ENCODE data around the gene LPAR3. TPM values are rescaled to one million over a fixed set of nuclear protein-coding genes. Genes with fewer than 3 reads are reported as not detected.

Gene LPAR3
- total RNA-seq, 1 experiment from 2014 or later = 9.8 TPM

DNA sequence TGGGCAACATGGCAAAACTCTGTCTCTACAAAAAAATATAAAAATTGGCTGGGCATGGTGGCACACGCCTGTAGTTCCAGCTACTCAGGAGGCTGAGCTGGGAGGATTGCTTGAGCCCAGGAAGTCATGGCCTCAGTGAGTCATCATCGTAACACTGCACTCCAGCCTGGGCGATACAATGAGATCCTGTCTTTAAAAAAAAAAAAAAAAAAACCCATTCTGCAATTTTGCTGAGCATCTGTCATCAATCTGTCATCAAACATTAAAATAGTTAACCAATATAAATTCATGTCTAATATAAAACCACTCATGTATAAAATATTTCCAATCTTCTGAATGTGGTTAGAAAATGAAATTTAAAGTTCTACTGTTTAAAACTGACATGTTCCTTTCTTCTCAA lies 56.9 kb downstream of the LPAR3 start:
- Histone ChIP-seq H3K36me3 (ENCODE audit: low read depth, low read length) (no peaks in the 10 kb centered on the region), H3K9me3 (ENCODE audit: low read length) (no peaks in the 10 kb centered on the region), H3K27ac (ENCODE audit: low read length) (peak overlapping the region; percentile 97), H3K79me2 (ENCODE audit: low read length) (no peaks in the 10 kb centered on the region), H3K4me2 (ENCODE audit: low read length) (peak overlapping the region; percentile 72), H3K9me2 (replicated peaks; ENCODE audit: low read length) (no peaks in the 10 kb centered on the region), H3K4me1 (ENCODE audit: insufficient read depth, low read length) (peaks cover 67% of the 10 kb centered on the region), H3K27me3 (ENCODE audit: low read length) (no peaks in the 10 kb centered on the region), H3K4me3 (ENCODE audit: low read length) (peak overlapping the region; percentile 22; the same call in 1 of the 2 replicates), H2AFZ (ENCODE audit: low read length) (no peak overlapping the region), H3K9ac (ENCODE audit: low read length) (peak overlapping the region; percentile 80), H4K20me1 (ENCODE audit: low read length) (no peaks in the 10 kb centered on the region), H3F3A (ENCODE audit: low read length, unreplicated experiment) (peaks cover 19% of the 10 kb centered on the region)
- ChIA-PET CTCF (no interaction called here), POLR2A (ENCODE audit: unreplicated experiment) (no interaction called here)
- ATAC-seq (peak; percentile 42), DNase-seq (peak; percentile 88)
- BruUV-seq (replicated peaks) = no TSS peak
- TF ChIP-seq, protein P1, sequence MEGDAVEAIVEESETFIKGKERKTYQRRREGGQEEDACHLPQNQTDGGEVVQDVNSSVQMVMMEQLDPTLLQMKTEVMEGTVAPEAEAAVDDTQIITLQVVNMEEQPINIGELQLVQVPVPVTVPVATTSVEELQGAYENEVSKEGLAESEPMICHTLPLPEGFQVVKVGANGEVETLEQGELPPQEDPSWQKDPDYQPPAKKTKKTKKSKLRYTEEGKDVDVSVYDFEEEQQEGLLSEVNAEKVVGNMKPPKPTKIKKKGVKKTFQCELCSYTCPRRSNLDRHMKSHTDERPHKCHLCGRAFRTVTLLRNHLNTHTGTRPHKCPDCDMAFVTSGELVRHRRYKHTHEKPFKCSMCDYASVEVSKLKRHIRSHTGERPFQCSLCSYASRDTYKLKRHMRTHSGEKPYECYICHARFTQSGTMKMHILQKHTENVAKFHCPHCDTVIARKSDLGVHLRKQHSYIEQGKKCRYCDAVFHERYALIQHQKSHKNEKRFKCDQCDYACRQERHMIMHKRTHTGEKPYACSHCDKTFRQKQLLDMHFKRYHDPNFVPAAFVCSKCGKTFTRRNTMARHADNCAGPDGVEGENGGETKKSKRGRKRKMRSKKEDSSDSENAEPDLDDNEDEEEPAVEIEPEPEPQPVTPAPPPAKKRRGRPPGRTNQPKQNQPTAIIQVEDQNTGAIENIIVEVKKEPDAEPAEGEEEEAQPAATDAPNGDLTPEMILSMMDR (conservative IDR thresholded peaks at IDR 0.05; ENCODE audit: low read depth, low read length) = no peak
- TF ChIP-seq EZH2 (IDR thresholded peaks at IDR 0.05; ENCODE audit: low read length, unreplicated experiment) (no peak), EZH2phosphoT487 (IDR thresholded peaks at IDR 0.05; ENCODE audit: borderline replicate concordance, low read length) (no peak)
- intact Hi-C loops (cut with micrococcal nuclease) = loop anchor here (1.0 to 10.0 kb wide), 2 partner anchors 37 to 141 kb away; partner anchors contain the start of gene SSX2IP

DNA sequence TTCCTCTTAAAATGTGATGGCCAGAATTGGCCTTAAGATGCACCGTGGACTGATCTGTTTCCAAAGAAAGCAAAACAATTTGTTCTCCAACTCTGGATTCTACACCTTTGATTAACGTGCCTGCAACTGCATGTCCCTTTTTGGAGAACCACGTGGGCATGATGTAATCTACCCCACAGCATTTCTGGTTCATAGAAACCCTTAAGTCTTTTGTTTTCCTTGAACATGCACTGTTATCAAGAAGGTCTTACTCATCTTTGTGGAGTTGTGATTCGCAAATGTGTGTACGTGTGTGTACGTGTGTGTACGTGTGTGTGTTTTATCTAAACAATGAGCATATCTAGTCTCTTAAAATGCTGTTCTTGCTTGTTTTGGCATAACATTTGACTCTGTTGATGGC lies 57.8 kb downstream of the LPAR3 start:
- Histone ChIP-seq H3K4me3 (ENCODE audit: low read length) (peak overlapping the region; percentile 14; the same call in 1 of the 2 replicates), H3K79me2 (ENCODE audit: low read length) (no peaks in the 10 kb centered on the region), H3K4me2 (ENCODE audit: low read length) (peak overlapping the region; percentile 68), H3K4me1 (ENCODE audit: insufficient read depth, low read length) (peaks cover 57% of the 10 kb centered on the region), H3K9me2 (replicated peaks; ENCODE audit: low read length) (no peaks in the 10 kb centered on the region), H4K20me1 (ENCODE audit: low read length) (no peaks in the 10 kb centered on the region), H3K27ac (ENCODE audit: low read length) (peak overlapping the region; percentile 97), H3F3A (ENCODE audit: low read length, unreplicated experiment) (peaks cover 19% of the 10 kb centered on the region), H3K9me3 (ENCODE audit: low read length) (no peaks in the 10 kb centered on the region), H3K36me3 (ENCODE audit: low read depth, low read length) (no peaks in the 10 kb centered on the region), H3K27me3 (ENCODE audit: low read length) (no peaks in the 10 kb centered on the region), H2AFZ (ENCODE audit: low read length) (no peak overlapping the region), H3K9ac (ENCODE audit: low read length) (peak overlapping the region; percentile 80)
- TF ChIP-seq, protein P1 (conservative IDR thresholded peaks at IDR 0.05; ENCODE audit: low read depth, low read length) = no peak
- no peak for TF ChIP-seq EZH2phosphoT487 (IDR thresholded peaks at IDR 0.05; ENCODE audit: borderline replicate concordance, low read length)
- TF ChIP-seq EZH2 (IDR thresholded peaks at IDR 0.05; ENCODE audit: low read length, unreplicated experiment) = no peak
- POLR2A ChIA-PET (ENCODE audit: unreplicated experiment) = no interaction called here
- CTCF ChIA-PET = interaction anchor here (0.7 to 2.4 kb wide), 2 partner anchors 39 to 59 kb away, joined by 3 to 10 read pairs; no protein-coding TSS in a partner anchor
- ATAC-seq (peak; percentile 4; the same call in 1 of the 2 replicates), DNase-seq (peak; percentile 52)
- no TSS peak for BruUV-seq (replicated peaks)
- intact Hi-C loops (cut with micrococcal nuclease) = loop anchor here (10.0 kb wide), 1 partner anchor 140 kb away; the partner anchor contains the start of gene SSX2IP

DNA sequence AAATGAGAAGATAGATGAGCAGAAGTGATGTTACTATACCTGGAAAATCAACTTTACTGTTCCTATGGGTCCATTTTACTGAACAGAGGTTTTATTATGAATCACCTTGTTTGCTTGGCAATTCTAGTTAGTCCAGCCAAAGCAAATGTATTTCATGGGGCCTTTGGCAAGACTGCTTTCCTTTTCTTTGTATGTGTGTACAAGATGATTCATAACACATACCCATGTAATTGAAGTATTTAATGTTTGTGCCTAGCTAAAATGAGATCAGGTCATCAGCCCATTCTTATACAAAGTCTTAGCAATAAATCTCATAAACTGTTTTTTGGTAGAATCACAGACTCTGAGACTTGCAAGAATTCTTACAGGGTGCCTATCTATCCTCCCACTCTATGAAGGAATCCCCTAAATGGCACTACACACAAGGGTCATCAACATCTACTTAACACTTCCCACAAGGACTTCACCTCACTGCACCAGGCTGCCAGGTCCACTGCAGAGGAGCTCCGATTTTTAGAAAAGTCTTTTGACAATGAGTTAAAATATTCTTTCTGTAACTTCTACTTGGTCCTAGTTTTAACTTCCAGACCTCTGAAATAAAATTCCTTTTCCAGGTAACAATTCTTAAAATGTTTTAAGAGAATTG lies 58.5 kb downstream of the LPAR3 start:
- peak overlapping the region; percentile 14; the same call in 1 of the 2 replicates for H3K4me3 ChIP-seq (ENCODE audit: low read length)
- H3K4me2 ChIP-seq (ENCODE audit: low read length) = peak overlapping the region; percentile 69
- peak overlapping the region; percentile 81 for H3K9ac ChIP-seq (ENCODE audit: low read length)
- BruUV-seq (replicated peaks) = no TSS peak
- H3K9me3 ChIP-seq (ENCODE audit: low read length) = no peaks in the 10 kb centered on the region
- no peaks in the 10 kb centered on the region for H3K79me2 ChIP-seq (ENCODE audit: low read length)
- no peaks in the 10 kb centered on the region for H3K36me3 ChIP-seq (ENCODE audit: low read depth, low read length)
- peak; percentile 95 for DNase-seq
- no peak for TF ChIP-seq EZH2phosphoT487 (IDR thresholded peaks at IDR 0.05; ENCODE audit: borderline replicate concordance, low read length)
- TF ChIP-seq, protein P1 (conservative IDR thresholded peaks at IDR 0.05; ENCODE audit: low read depth, low read length) = no peak
- no peak for TF ChIP-seq EZH2 (IDR thresholded peaks at IDR 0.05; ENCODE audit: low read length, unreplicated experiment)
- H3K27me3 ChIP-seq (ENCODE audit: low read length) = no peaks in the 10 kb centered on the region
- no peaks in the 10 kb centered on the region for H3K9me2 ChIP-seq (replicated peaks; ENCODE audit: low read length)
- H3K4me1 ChIP-seq (ENCODE audit: insufficient read depth, low read length) = peaks cover 54% of the 10 kb centered on the region
- peak overlapping the region; percentile 97 for H3K27ac ChIP-seq (ENCODE audit: low read length)
- H3F3A ChIP-seq (ENCODE audit: low read length, unreplicated experiment) = peaks cover 19% of the 10 kb centered on the region
- ChIA-PET POLR2A (ENCODE audit: unreplicated experiment) (interaction anchor here (0.7 kb wide), 1 partner anchor 262 kb away, joined by 4 read pairs; no protein-coding TSS in a partner anchor), CTCF (interaction anchor here (0.7 to 2.4 kb wide), 3 partner anchors 39 to 769 kb away, joined by 3 to 10 read pairs (median 4); no protein-coding TSS in a partner anchor)
- intact Hi-C loops (cut with micrococcal nuclease) = loop anchor here (1.0 to 10.0 kb wide), 7 partner anchors 13 to 580 kb away; partner anchors contain the start of gene SSX2IP
- H2AFZ ChIP-seq (ENCODE audit: low read length) = no peak overlapping the region
- no peaks in the 10 kb centered on the region for H4K20me1 ChIP-seq (ENCODE audit: low read length)
- peak; percentile 64 for ATAC-seq

Data from PC-3 (cell line).